ENCODE data around the gene TRIM5.

The TRIM5 gene

GRCh38 chr11:5655474-5655873 lies 29.4 kb downstream of the TRIM5 start:
- Histone ChIP-seq H3K4me2 (no peak overlapping the region), H3K9ac (no peak overlapping the region), H3K27ac (no peak overlapping the region), H3K4me3 (no peak overlapping the region), H3K4me1 (no peaks in the 10 kb centered on the region), H3K36me3 (peaks cover 0 to 15% (median 6%) of the 10 kb centered on the region in 11 experiments; a peak in 4 of 22 replicates), H3K27me3 (no peaks in the 10 kb centered on the region), H4K20me1 (no peaks in the 10 kb centered on the region), H3K9me3 (replicated peaks in 1 of 11) (peaks cover 14 to 28% (median 19%) of the 10 kb centered on the region in 11 experiments)
- no peak for TF ChIP-seq Cebpa-rat (IDR thresholded peaks at IDR 0.05)

- Histone ChIP-seq H3K4me2 (no peak overlapping the region), H3K36me3 (peaks cover 28 to 40% (median 32%) of the 10 kb centered on the region in 11 experiments; a peak in 20 of 22 replicates), H3K27ac (no peak overlapping the region), H3K27me3 (no peaks in the 10 kb centered on the region), H3K9me3 (replicated peaks in 1 of 11) (no peaks in the 10 kb centered on the region), H3K4me1 (no peaks in the 10 kb centered on the region), H4K20me1 (no peaks in the 10 kb centered on the region), H3K4me3 (no peak overlapping the region), H3K9ac (no peak overlapping the region)
- TF ChIP-seq Cebpa-rat (IDR thresholded peaks at IDR 0.05): no peak
Observed at GRCh38 chr11:5646139-5646538, 38.7 kb downstream of the TRIM5 start.

GRCh38 chr11:5643585-5643984 lies 41.3 kb downstream of the TRIM5 start:
- Histone ChIP-seq H3K4me2 (no peak overlapping the region), H4K20me1 (no peaks in the 10 kb centered on the region), H3K4me1 (no peaks in the 10 kb centered on the region)

GRCh38 chr11:5639953-5640352 lies 44.9 kb downstream of the TRIM5 start:
- Histone ChIP-seq H4K20me1 (no peaks in the 10 kb centered on the region), H3K4me3 (no peak overlapping the region), H3K9me3 (replicated peaks in 1 of 11) (peaks cover 0 to 6% (median 0%) of the 10 kb centered on the region in 11 experiments; a peak in 3 of 22 replicates), H3K4me1 (no peaks in the 10 kb centered on the region), H3K36me3 (peaks cover 54 to 91% (median 70%) of the 10 kb centered on the region in 11 experiments; a peak in 21 of 22 replicates), H3K4me2 (no peak overlapping the region), H3K9ac (no peak overlapping the region), H3K27me3 (no peaks in the 10 kb centered on the region), H3K27ac (no peak overlapping the region)
- no peak for TF ChIP-seq Cebpa-rat (IDR thresholded peaks at IDR 0.05)

More at GRCh38 chr11:5643585-5643984, 41.3 kb downstream of the TRIM5 start:
- Histone ChIP-seq H3K9me3 (replicated peaks in 1 of 11) (peaks cover 0 to 6% (median 0%) of the 10 kb centered on the region in 11 experiments; a peak in 3 of 22 replicates), H3K9ac (no peak overlapping the region), H3K36me3 (peaks cover 33 to 63% (median 44%) of the 10 kb centered on the region in 11 experiments; a peak in 20 of 22 replicates), H3K27ac (no peak overlapping the region), H3K27me3 (no peaks in the 10 kb centered on the region), H3K4me3 (no peak overlapping the region)
- no peak for TF ChIP-seq Cebpa-rat (IDR thresholded peaks at IDR 0.05)

- Histone ChIP-seq H3K9ac (no peak overlapping the region), H3K4me2 (peak overlapping the region in 3 of 11 experiments; percentile 1 to 33 (median 25); a peak in 4 of 22 replicates), H4K20me1 (no peaks in the 10 kb centered on the region), H3K27me3 (no peaks in the 10 kb centered on the region), H3K27ac (no peak overlapping the region; a peak in 1 of 22 replicates), H3K4me1 (peaks cover 0 to 13% (median 0%) of the 10 kb centered on the region in 10 experiments; a peak in 6 of 20 replicates), H3K4me3 (no peak overlapping the region), H3K9me3 (replicated peaks in 1 of 11) (peaks cover 0 to 13% (median 4%) of the 10 kb centered on the region in 11 experiments; a peak in 2 of 22 replicates), H3K36me3 (peaks cover 28 to 52% (median 43%) of the 10 kb centered on the region in 11 experiments; a peak in 21 of 22 replicates)
- no peak for TF ChIP-seq Cebpa-rat (IDR thresholded peaks at IDR 0.05)
Observed at GRCh38 chr11:5631969-5632635, 52.8 kb downstream of the TRIM5 start.

GRCh38 chr11:5631417-5631816 lies 53.5 kb downstream of the TRIM5 start:
- H3K4me2 ChIP-seq: peak overlapping the region in 1 of 11 experiments; percentile 33; a peak in 3 of 22 replicates

GRCh38 chr11:5626196-5626595 lies 58.7 kb downstream of the TRIM5 start:
- no peaks in the 10 kb centered on the region for H3K27me3 ChIP-seq
- peak overlapping the region in 3 of 10 experiments; percentile 62 to 67 (median 66); a peak in 2 of 20 replicates for H3K4me3 ChIP-seq
- peaks cover 0 to 13% (median 4%) of the 10 kb centered on the region in 11 experiments; a peak in 2 of 22 replicates for H3K9me3 ChIP-seq (replicated peaks in 1 of 11)
- H3K4me2 ChIP-seq: peak overlapping the region; percentile 81 to 96 (median 91); a peak in 20 of 22 replicates
- H3K36me3 ChIP-seq: peaks cover 0 to 4% (median 0%) of the 10 kb centered on the region in 11 experiments; a peak in 1 of 22 replicates
- no peak overlapping the region for H3K27ac ChIP-seq
- H4K20me1 ChIP-seq: no peaks in the 10 kb centered on the region
- peaks cover 18 to 23% (median 19%) of the 10 kb centered on the region in 10 experiments for H3K4me1 ChIP-seq
- peak overlapping the region in 2 of 11 experiments; percentile 68 to 76; a peak in 1 of 22 replicates for H3K9ac ChIP-seq
- TF ChIP-seq Cebpa-rat (IDR thresholded peaks at IDR 0.05): no peak

More at GRCh38 chr11:5631417-5631816, 53.5 kb downstream of the TRIM5 start:
- no peak overlapping the region for H3K4me3 ChIP-seq
- TF ChIP-seq Cebpa-rat (IDR thresholded peaks at IDR 0.05): no peak
- H3K4me1 ChIP-seq: peaks cover 0 to 15% (median 0%) of the 10 kb centered on the region in 10 experiments; a peak in 8 of 20 replicates
- H3K9me3 ChIP-seq (replicated peaks in 1 of 11): peaks cover 0 to 13% (median 4%) of the 10 kb centered on the region in 11 experiments; a peak in 2 of 22 replicates
- no peaks in the 10 kb centered on the region for H4K20me1 ChIP-seq
- H3K27ac ChIP-seq: no peak overlapping the region
- peaks cover 26 to 46% (median 39%) of the 10 kb centered on the region in 11 experiments; a peak in 21 of 22 replicates for H3K36me3 ChIP-seq
- H3K9ac ChIP-seq: no peak overlapping the region
- H3K27me3 ChIP-seq: no peaks in the 10 kb centered on the region

GRCh38 chr11:5625281-5625680 lies 59.6 kb downstream of the TRIM5 start:
- Histone ChIP-seq H3K9ac (peak overlapping the region; percentile 68 to 80 (median 75)), H3K4me3 (peak overlapping the region; percentile 57 to 74 (median 66)), H4K20me1 (no peaks in the 10 kb centered on the region), H3K36me3 (peaks cover 0 to 4% (median 0%) of the 10 kb centered on the region in 11 experiments; a peak in 1 of 22 replicates), H3K9me3 (replicated peaks in 1 of 11) (peaks cover 0 to 13% (median 4%) of the 10 kb centered on the region in 11 experiments; a peak in 2 of 22 replicates), H3K27ac (peak overlapping the region; percentile 1 to 81 (median 72); a peak in 20 of 22 replicates), H3K4me2 (peak overlapping the region; percentile 81 to 96 (median 91)), H3K4me1 (peaks cover 18 to 23% (median 19%) of the 10 kb centered on the region in 10 experiments), H3K27me3 (no peaks in the 10 kb centered on the region)
- no peak for TF ChIP-seq Cebpa-rat (IDR thresholded peaks at IDR 0.05)
